ENCODE results near the gene FTSJ1.
"Not testable (repeated sequence)": the region's sequence is repeated elsewhere in the genome, so short reads cannot be mapped to it uniquely, and the experiment has no call there.

Gene FTSJ1

GRCh38 chrX:48475774-48476577 lies at the start of gene FTSJ1:
Gene FTSJ1 (plus strand): TSS chrX:48476199. CDS start chrX:48478048, 1,849 bp downstream.
- in situ Hi-C loops (cut with HindIII; ENCODE audit: low sequenced_read_pairs) = no loop called here

DNA sequence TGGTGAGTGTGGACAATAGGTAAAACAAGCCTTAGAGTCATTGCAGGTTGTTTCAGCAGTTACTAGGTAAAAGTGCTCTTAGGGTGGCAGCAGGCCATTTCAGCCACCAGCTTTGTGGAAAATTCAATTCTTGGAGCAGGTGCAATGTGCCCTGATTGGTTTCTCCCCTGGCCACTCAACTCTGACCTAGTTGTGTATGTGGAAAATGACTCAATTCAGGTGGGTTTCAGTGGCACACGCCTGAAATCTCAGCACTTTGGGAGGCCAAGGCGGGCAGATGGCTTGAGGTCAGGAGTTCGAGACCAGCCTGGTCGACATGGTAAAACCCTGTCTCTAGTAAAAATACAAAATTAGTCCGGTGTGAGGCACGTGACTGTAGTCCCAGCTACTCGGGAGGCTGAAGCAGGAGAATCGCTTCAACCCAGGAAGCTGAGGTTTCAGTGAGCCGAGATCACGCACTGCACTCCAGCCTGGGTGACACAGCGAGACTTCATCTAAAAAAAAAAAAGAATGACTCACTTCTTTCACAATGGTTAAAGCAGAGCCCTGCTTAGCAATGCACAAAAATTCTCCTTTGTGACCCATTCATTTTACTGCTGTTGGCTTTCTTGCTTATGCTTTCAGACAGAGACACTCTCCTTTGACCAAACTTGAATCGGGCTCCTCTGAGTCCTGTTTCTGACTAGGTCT lies 48.8 kb upstream of the FTSJ1 start:
- in situ Hi-C loops (cut with HindIII; ENCODE audit: low sequenced_read_pairs) = not testable (repeated sequence)

DNA sequence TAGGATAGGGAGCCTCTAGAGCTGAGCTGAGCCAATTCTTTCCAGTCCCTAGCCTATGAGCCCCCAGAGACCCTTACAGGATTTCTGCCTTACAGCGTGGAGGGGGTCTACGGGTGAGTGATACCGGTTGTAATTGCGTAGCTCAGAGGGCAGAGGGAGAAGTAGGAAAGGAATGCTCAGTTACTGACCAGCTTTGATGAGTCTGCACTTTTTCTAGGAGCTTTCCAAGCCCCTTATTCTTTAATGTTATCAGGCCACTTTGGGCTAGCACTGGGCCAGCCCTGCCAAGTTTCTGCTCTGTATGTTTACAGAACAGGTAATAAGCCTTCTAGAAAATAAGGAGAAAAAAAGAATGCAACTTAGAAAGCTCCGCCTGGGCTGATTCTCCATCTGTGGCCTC lies 46.4 kb upstream of the FTSJ1 start:
- in situ Hi-C loops (cut with HindIII; ENCODE audit: low sequenced_read_pairs) = not testable (repeated sequence)

DNA sequence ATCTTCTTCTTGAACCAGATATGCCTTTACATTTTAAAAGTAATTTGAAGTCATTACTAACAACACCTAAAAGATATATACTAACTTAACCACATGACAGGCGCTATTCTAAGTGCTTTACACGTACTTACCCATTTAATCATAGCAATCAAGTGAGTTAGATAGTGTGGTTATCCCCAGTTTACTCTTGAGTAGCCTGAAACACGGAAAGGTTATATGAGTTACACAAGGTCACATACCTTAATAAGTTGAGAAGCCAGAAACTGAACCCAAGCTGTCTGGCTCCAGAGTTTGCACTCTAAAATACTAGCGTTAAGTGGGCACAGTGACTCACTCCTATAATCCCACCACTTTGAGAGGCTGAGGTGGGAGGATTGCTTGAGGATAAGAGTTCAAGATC lies 45.8 kb upstream of the FTSJ1 start:
- in situ Hi-C loops (cut with HindIII; ENCODE audit: low sequenced_read_pairs) = not testable (repeated sequence)

- in situ Hi-C loops (cut with HindIII; ENCODE audit: low sequenced_read_pairs) = not testable (repeated sequence)
Measured at GRCh38 chrX:48433713-48434112, 42.3 kb upstream of the FTSJ1 start.

DNA sequence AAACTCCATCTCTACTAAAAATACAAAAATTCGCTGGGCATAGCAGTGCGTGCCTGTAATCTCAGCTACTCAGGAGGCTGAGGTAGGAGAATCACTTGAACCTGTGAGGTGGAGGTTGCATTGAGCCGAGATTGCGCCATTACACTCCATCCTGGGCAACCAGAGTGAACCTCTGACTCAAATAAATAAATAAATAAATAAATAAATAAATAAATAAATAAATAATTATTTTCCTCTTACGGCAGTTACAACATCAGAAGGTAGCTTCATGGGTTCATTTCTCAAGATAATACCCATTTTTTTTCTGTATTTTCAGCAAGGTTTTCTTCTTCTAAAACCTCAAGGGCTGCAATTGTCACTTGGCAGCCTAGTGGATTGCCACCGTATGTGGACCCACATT lies 28.8 kb upstream of the FTSJ1 start:
- in situ Hi-C loops (cut with HindIII; ENCODE audit: low sequenced_read_pairs) = not testable (repeated sequence)

DNA sequence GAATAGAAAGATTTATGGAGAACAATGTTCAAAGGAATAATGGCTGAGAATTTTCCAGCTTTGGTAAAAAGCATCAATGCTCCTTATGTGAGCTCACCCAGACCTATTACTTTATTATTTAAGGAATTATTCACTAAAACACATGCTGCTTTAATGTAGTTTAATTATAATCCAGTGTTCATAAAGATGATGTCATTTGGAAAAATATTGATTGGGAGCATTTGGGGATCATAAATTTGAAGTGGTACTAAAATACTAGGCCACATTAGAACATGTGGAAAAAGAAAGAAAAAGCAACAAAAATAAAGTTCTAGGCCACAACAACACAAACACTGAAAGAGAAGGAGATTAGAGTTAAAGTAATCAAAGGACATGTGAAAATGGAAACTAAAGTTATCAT lies 25.9 kb upstream of the FTSJ1 start:
- in situ Hi-C loops (cut with HindIII; ENCODE audit: low sequenced_read_pairs) = no loop called here

GRCh38 chrX:48451708-48452107 lies 24.3 kb upstream of the FTSJ1 start:
- in situ Hi-C loops (cut with HindIII; ENCODE audit: low sequenced_read_pairs) = no loop called here

DNA sequence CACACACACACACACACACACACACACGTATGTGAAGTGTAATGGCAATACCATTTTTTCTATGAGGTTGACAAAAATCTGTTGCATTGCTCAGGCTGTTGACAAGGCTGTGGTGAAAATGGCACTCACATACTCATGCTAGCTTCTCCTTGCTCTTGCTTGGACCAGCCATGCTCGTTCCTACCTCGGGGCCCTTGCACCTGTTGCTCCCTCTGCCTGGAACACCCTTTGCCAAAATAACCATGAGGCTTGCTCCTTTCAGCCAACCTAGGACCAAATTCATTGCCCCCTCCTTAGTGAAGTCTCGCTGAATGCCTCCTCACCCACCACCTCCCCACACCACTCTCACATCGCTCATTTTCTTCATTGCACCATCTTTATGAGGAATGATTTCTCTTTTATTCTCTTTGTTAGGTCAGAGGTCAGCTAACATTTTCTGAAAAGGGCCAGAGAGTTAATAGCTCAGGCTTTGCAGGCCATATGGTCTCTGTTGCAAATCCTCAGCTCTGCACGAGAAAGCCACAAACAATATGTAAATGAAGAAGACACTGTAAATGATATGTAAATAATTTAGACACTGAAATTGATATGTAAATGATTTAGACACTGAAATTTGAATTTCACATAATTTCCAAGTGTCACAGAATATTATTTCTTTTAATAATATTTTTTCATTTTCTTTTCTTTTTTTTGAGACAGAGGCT lies 19.2 kb upstream of the FTSJ1 start:
- in situ Hi-C loops (cut with HindIII; ENCODE audit: low sequenced_read_pairs) = no loop called here

- in situ Hi-C loops (cut with HindIII; ENCODE audit: low sequenced_read_pairs) = no loop called here
Measured at GRCh38 chrX:48458711-48459110, 17.3 kb upstream of the FTSJ1 start.

DNA sequence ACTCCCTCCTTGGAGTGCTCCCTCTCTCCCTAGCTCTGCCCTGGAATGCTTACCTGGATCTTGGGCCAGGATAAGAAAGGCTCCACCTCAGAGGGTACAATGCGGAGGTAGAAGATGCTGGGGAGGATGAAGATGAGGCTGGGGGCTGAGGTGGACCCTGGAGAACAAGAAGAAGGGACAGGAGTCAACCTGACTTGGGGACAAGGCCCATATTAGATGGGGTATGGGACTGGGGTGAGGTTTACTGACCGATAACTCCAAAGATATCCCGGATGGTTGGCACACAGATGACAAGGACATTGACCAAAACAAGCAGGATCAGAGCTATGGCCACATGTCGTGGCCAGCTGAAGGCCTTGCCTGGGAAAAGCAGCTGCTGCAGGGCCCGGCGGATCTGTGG lies 16.5 kb upstream of the FTSJ1 start:
- in situ Hi-C loops (cut with HindIII; ENCODE audit: low sequenced_read_pairs) = no loop called here

- in situ Hi-C loops (cut with HindIII; ENCODE audit: low sequenced_read_pairs) = no loop called here
Measured at GRCh38 chrX:48460031-48460430, 16.0 kb upstream of the FTSJ1 start.

DNA sequence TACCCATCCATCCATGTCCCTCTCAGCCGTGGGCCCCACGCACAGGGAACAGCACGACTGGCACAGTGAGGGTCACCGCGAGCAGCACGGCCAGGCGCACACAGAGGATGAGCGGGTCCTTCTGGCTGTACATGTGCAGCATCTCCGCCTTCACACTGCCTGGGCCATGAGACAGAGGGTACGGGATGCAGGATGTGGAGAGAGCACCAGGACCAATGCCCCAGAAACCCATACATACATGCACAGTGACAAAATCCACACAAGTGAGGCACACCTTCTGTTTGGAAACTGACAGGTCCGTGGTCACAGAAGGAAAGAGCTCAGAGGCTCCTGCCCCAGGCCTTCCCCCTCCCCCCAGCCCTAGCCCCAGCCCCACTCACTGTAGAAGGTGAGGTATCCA lies 15.4 kb upstream of the FTSJ1 start:
- in situ Hi-C loops (cut with HindIII; ENCODE audit: low sequenced_read_pairs) = no loop called here

DNA sequence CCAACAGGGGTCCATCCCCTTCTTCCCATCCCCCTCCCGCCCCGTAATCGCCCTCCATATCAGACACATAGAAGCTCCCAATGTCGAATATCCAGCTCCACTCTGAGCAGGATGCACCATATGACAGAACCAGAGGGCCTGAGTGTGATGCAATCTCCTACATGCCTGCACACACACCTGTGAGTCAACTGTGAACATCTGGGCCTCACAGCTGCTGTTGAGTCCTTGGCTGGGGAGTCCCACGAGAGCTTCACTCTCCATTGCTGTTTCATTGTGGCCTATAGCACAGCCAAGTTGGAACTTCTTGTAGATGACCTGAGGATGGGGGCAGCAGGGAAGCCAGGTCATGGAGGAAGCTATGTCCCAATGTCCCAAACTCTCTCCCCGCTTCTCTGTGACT lies 14.2 kb upstream of the FTSJ1 start:
- in situ Hi-C loops (cut with HindIII; ENCODE audit: low sequenced_read_pairs) = no loop called here

DNA sequence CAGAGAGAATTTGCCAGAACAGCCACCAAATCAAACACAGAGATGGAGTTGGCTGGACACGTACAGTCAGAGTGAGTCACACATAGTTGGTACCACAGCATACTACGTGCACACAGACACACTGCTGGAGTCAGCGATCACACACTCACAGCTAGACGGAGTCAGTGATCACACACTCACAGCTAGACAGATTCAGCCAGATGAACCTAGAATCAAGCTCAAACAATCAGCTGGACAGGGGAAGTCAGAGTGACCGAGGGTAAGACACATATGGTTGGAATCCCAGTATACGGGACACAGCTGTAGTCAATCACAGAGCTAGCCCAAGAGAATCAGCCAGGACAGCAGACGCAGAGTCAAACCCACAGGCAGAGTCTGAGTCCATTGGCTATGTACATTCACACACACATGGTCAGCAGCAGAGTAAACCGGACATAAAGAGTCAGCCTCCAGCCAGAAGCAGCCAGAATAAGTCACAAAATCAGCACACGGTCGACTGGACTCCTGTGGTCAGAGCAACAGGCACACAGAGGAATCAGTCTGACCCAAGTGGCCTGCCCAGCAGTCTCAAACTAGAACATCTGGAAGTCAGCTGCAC lies 10.6 kb upstream of the FTSJ1 start:
- in situ Hi-C loops (cut with HindIII; ENCODE audit: low sequenced_read_pairs) = no loop called here

DNA sequence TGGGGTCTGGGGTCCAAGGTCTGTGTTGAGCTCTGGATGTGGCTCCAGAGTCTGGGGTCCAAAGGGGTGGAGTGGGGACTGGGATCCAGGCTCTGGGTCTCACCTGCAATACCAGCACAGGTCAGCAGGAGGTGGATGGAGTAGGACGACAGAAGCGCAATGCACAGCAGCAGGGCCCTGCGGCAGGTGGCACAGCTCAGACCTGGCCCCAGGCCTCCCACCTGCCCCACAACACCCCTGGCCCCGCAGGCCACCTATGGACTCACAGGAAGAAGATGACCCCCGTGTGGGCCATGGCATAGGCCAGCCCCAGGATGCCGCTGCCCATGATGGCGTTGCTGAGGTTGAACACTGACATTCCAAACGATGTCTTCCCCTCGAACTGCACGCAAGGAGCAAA lies 9.3 kb upstream of the FTSJ1 start:
- in situ Hi-C loops (cut with HindIII; ENCODE audit: low sequenced_read_pairs) = no loop called here

DNA sequence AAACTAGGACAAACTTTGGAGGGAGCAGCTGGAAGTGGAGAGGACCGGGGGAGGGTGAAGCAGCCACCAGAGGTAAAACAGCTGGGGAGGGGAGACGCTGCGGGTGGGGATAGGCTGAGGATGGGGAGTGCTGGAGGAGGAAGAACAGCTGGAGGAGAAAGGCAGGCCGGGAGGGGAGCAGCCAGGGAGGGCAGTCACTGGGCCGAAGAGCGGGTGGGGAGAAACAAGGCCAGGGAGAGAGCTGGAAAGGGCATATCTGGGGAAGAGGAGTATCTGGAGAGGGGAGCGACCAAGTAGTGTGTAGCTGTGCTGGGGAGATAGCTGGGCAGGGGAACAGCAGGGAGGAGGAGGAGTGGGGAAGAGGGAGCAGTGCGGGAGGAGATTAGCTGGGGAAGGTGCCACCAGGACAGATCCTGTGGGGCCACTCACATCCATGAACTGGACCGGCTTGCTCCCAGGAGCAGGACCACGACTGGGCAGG lies 8.7 kb upstream of the FTSJ1 start:
- in situ Hi-C loops (cut with HindIII; ENCODE audit: low sequenced_read_pairs) = no loop called here

GRCh38 chrX:48468247-48468671 lies 7.7 kb upstream of the FTSJ1 start:
- in situ Hi-C loops (cut with HindIII; ENCODE audit: low sequenced_read_pairs) = no loop called here

GRCh38 chrX:48468693-48469691 lies 7.0 kb upstream of the FTSJ1 start:
- in situ Hi-C loops (cut with HindIII; ENCODE audit: low sequenced_read_pairs) = no loop called here
